ENCODE results near the gene BCO1. TPM values are rescaled to one million over a fixed set of nuclear protein-coding genes. Genes with fewer than 3 reads are reported as not detected.
"Not testable (repeated sequence)": the region's sequence is repeated elsewhere in the genome, so short reads cannot be mapped to it uniquely, and the experiment has no call there.

The BCO1 gene
- total RNA-seq, 1 experiment from 2014 or later, result not detected

GRCh38 chr16:81221731-81222130 lies 16.8 kb upstream of the BCO1 start:
- H3K27ac Mint-ChIP-seq (ENCODE audit: low read depth, unreplicated experiment), result no peak overlapping the region
- no TSS peak for BruUV-seq (replicated peaks)
- no peaks in the 10 kb centered on the region for H3K9me3 Mint-ChIP-seq (ENCODE audit: unreplicated experiment)
- H3K27me3 Mint-ChIP-seq (ENCODE audit: insufficient read depth, unreplicated experiment), result no peaks in the 10 kb centered on the region
- ChIA-PET CTCF (interaction anchor here (1.1 to 1.3 kb wide), 3 partner anchors 13 to 94 kb away, joined by 4 to 6 read pairs (median 4); no protein-coding TSS in a partner anchor), POLR2A (no interaction called here)
- H3K36me3 Mint-ChIP-seq (ENCODE audit: insufficient read depth, unreplicated experiment), result no peaks in the 10 kb centered on the region
- intact Hi-C loops (cut with micrococcal nuclease), result no loop called here
- DNase-seq (ENCODE audit: unreplicated experiment), result no peak
- TF ChIP-seq CTCF (IDR thresholded peaks at IDR 0.05; ENCODE audit: unreplicated experiment), result no peak
- H3K4me3 Mint-ChIP-seq (ENCODE audit: unreplicated experiment), result no peak overlapping the region
- H3K4me1 Mint-ChIP-seq (ENCODE audit: insufficient read depth, unreplicated experiment), result no peaks in the 10 kb centered on the region

GRCh38 chr16:81224824-81225223 lies 13.7 kb upstream of the BCO1 start:
- H3K4me3 Mint-ChIP-seq (ENCODE audit: unreplicated experiment), result no peak overlapping the region
- BruUV-seq (replicated peaks), result no TSS peak
- no peak for DNase-seq (ENCODE audit: unreplicated experiment)
- no peaks in the 10 kb centered on the region for H3K4me1 Mint-ChIP-seq (ENCODE audit: insufficient read depth, unreplicated experiment)
- H3K36me3 Mint-ChIP-seq (ENCODE audit: insufficient read depth, unreplicated experiment), result no peaks in the 10 kb centered on the region
- ChIA-PET POLR2A (no interaction called here), CTCF (no interaction called here)
- no peak overlapping the region for H3K27ac Mint-ChIP-seq (ENCODE audit: low read depth, unreplicated experiment)
- TF ChIP-seq CTCF (IDR thresholded peaks at IDR 0.05; ENCODE audit: unreplicated experiment), result no peak
- H3K27me3 Mint-ChIP-seq (ENCODE audit: insufficient read depth, unreplicated experiment), result peaks cover 12% of the 10 kb centered on the region
- intact Hi-C loops (cut with micrococcal nuclease), result no loop called here
- H3K9me3 Mint-ChIP-seq (ENCODE audit: unreplicated experiment), result no peaks in the 10 kb centered on the region

- H3K4me1 Mint-ChIP-seq (ENCODE audit: insufficient read depth, unreplicated experiment); POLR2A ChIA-PET: not testable (repeated sequence)
- CTCF ChIA-PET, result interaction anchor here (1.0 to 2.2 kb wide), 2 partner anchors 20 to 22 kb away, joined by 3 to 7 read pairs; no protein-coding TSS in a partner anchor
Measured at GRCh38 chr16:81225697-81226096, 12.8 kb upstream of the BCO1 start.

GRCh38 chr16:81227785-81228184 lies 10.7 kb upstream of the BCO1 start:
- Mint-ChIP-seq H3K27ac (ENCODE audit: low read depth, unreplicated experiment) (no peak overlapping the region), H3K4me3 (ENCODE audit: unreplicated experiment) (no peak overlapping the region), H3K4me1 (ENCODE audit: insufficient read depth, unreplicated experiment) (no peaks in the 10 kb centered on the region), H3K27me3 (ENCODE audit: insufficient read depth, unreplicated experiment) (peaks cover 21% of the 10 kb centered on the region), H3K36me3 (ENCODE audit: insufficient read depth, unreplicated experiment) (no peaks in the 10 kb centered on the region), H3K9me3 (ENCODE audit: unreplicated experiment) (no peaks in the 10 kb centered on the region)
- ChIA-PET POLR2A (no interaction called here), CTCF (interaction anchor here (2.2 kb wide), 1 partner anchor 20 kb away, joined by 7 read pairs; no protein-coding TSS in a partner anchor)
- TF ChIP-seq CTCF (IDR thresholded peaks at IDR 0.05; ENCODE audit: unreplicated experiment), result no peak
- intact Hi-C loops (cut with micrococcal nuclease), result no loop called here
- DNase-seq (ENCODE audit: unreplicated experiment), result no peak
- BruUV-seq (replicated peaks), result no TSS peak

More at GRCh38 chr16:81225697-81226096, 12.8 kb upstream of the BCO1 start:
- DNase-seq (ENCODE audit: unreplicated experiment); H3K9me3 Mint-ChIP-seq (ENCODE audit: unreplicated experiment); H3K4me3 Mint-ChIP-seq (ENCODE audit: unreplicated experiment); H3K36me3 Mint-ChIP-seq (ENCODE audit: insufficient read depth, unreplicated experiment); BruUV-seq (replicated peaks); H3K27ac Mint-ChIP-seq (ENCODE audit: low read depth, unreplicated experiment); intact Hi-C loops (cut with micrococcal nuclease): not testable (repeated sequence)
- H3K27me3 Mint-ChIP-seq (ENCODE audit: insufficient read depth, unreplicated experiment), result peaks cover 21% of the 10 kb centered on the region

- TF ChIP-seq CTCF (IDR thresholded peaks at IDR 0.05; ENCODE audit: unreplicated experiment), result no peak
- H3K9me3 Mint-ChIP-seq (ENCODE audit: unreplicated experiment), result no peaks in the 10 kb centered on the region
- BruUV-seq (replicated peaks), result no TSS peak
- H3K27ac Mint-ChIP-seq (ENCODE audit: low read depth, unreplicated experiment), result no peak overlapping the region
- H3K27me3 Mint-ChIP-seq (ENCODE audit: insufficient read depth, unreplicated experiment), result peaks cover 21% of the 10 kb centered on the region
- ChIA-PET CTCF (interaction anchor here (0.6 to 1.0 kb wide), 4 partner anchors 25 to 698 kb away, joined by 3 to 4 read pairs (median 3); no protein-coding TSS in a partner anchor), POLR2A (interaction anchor here (1.0 kb wide), 1 partner anchor 10 kb away, joined by 3 read pairs; no protein-coding TSS in a partner anchor)
- no peak overlapping the region for H3K4me3 Mint-ChIP-seq (ENCODE audit: unreplicated experiment)
- intact Hi-C loops (cut with micrococcal nuclease), result no loop called here
- no peaks in the 10 kb centered on the region for H3K4me1 Mint-ChIP-seq (ENCODE audit: insufficient read depth, unreplicated experiment)
- DNase-seq (ENCODE audit: unreplicated experiment), result no peak
- no peaks in the 10 kb centered on the region for H3K36me3 Mint-ChIP-seq (ENCODE audit: insufficient read depth, unreplicated experiment)
Measured at GRCh38 chr16:81229811-81230210, 8.7 kb upstream of the BCO1 start.
